Vagina (tissue), 2 donors: Measurements from ENCODE around the gene DLD.

Source experiments
- POLR2A ChIP-seq, 2 donors: fragments of 450-650 bp; IDR thresholded peaks; one replicate each; pipeline ENCODE4 v1.6.1; 2017; ENCODE audit warnings: antibody characterized with exemption in 2 of 2, mild to moderate bottlenecking in 2 of 2, moderate library complexity in 2 of 2
- POLR2AphosphoS5 ChIP-seq, 2 donors: sonication (generic); formaldehyde crosslinking; IDR thresholded peaks; one replicate each; pipeline ENCODE4 v1.9.0; 2017; ENCODE audit warnings: antibody characterized with exemption in 2 of 2, mild to moderate bottlenecking in 2 of 2, low read depth in 1 of 2; ENCODE audit not compliant: insufficient read depth in 1 of 2
- TF ChIP-seq, protein P1 (sequence below), 3 experiments: fragments of 450-650 bp in 2 of 3; fragments of 200-600 bp in 1 of 3; sonication (generic) in 1 of 3; IDR thresholded peaks; one replicate each; pipeline ENCODE4 v1.5.1; 2017 to 2019; ENCODE audit warnings: antibody characterized with exemption in 3 of 3, mild to moderate bottlenecking in 2 of 3, moderate library complexity in 2 of 3

DNA sequence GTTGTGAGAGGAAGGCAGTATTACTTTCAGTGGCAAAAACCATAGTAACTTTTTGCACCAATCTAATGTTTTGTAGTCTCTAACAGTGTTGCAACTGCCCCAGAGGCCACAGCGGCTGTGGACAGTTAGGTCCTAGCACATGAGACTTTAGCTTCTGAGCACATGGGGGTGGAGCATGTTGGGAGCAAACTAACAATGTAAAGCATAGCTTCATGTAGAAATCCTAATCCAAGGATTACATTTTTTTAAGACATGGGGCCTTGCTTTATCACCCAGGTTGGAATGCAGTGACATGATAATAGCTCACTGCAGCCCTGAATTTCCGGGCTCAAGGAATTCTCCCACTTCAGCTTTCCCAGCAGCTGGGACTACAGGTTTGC lies 62.9 kb downstream of the DLD start:
- TF ChIP-seq POLR2A (IDR thresholded peaks at IDR 0.05) (no peak), POLR2AphosphoS5 (IDR thresholded peaks at IDR 0.05; ENCODE audit: insufficient read depth in 1 of 2, low read depth in 1 of 2) (no peak)
- TF ChIP-seq, protein P1, sequence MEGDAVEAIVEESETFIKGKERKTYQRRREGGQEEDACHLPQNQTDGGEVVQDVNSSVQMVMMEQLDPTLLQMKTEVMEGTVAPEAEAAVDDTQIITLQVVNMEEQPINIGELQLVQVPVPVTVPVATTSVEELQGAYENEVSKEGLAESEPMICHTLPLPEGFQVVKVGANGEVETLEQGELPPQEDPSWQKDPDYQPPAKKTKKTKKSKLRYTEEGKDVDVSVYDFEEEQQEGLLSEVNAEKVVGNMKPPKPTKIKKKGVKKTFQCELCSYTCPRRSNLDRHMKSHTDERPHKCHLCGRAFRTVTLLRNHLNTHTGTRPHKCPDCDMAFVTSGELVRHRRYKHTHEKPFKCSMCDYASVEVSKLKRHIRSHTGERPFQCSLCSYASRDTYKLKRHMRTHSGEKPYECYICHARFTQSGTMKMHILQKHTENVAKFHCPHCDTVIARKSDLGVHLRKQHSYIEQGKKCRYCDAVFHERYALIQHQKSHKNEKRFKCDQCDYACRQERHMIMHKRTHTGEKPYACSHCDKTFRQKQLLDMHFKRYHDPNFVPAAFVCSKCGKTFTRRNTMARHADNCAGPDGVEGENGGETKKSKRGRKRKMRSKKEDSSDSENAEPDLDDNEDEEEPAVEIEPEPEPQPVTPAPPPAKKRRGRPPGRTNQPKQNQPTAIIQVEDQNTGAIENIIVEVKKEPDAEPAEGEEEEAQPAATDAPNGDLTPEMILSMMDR (IDR thresholded peaks at IDR 0.05): no peak
